HTERT RPE-1 (cell line): ENCODE measurements around the gene HMCN1.
"Not testable (repeated sequence)": the region's sequence is repeated elsewhere in the genome, so short reads cannot be mapped to it uniquely, and the experiment has no call there.

ENCODE experiments used
- in situ Hi-C: fragments of 300-500 bp; cut with MboI; formaldehyde crosslinking; loops from 4 replicates; pipeline ENCODE4 v1.14.3; 2020; ENCODE audit warnings: low sequenced_read_pairs

HMCN1 gene

DNA sequence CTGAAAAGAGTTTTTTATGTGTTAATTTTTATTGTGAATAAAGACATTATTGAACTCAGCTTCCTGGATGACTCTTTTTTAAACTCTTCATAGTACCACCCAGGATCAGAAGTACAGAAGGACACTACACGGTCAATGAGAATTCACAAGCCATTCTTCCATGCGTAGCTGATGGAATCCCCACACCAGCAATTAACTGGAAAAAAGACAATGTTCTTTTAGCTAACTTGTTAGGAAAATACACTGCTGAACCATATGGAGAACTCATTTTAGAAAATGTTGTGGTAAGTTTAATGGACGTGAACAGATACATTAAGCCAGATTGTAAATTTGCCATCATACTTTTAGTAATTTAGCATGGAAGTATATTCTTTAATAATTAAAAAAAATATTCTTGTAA is 391.3 kb downstream of the HMCN1 start:
- in situ Hi-C loops: no loop called here

DNA sequence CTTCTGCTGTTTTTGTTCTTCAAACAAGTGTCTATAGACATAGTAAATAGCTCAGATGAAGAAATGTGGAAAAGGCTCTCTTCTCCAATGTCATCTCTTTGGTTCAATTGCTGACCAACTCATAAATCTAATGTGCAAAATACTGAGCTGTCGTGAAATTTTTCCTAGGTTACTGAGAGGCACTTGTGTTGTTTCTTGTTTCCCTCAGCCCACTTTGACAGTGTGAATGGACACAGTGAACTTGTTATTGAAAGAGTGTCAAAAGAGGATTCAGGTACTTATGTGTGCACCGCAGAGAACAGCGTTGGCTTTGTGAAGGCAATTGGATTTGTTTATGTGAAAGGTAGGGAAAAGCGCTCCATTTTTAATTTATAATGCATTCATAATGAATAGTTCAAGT is 395.6 kb downstream of the HMCN1 start:
- in situ Hi-C loops: no loop called here

DNA sequence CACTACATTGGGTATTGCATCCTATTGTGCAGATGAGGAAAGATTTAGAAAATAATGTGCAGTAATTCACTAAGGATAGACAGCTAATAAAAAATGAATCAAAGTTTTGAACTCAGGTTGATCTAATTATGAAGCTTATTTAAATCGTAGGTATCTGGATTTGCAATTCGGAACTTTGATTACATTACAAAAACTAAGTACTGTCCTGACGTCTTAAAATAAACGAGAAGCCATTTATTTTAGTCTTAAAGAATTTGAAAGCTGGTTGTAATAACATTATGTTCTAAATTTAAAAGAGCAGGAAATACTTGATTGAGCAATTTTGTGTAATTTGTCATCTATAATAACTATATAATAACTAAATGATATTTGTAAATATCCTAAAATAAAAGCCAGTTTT is 404.9 kb downstream of the HMCN1 start:
- in situ Hi-C loops: no loop called here

DNA sequence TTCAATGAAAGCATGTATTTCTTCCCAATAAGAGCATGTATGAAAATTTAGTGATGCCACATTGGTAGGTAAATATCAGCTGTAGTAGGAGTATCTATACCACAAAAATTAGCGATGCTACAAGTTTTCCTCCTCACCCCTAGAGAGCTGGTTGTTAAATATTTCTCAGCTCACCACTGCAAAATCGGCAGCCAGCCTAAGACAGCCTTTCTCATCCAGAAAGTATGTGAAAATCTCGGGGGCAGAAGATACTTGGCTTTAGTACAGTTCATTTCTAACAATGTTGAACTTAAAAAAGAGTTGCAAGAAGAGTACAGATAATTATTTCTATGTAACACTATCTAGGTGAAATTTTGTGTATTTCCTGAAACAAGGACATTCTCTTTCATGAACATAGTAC is 405.5 kb downstream of the HMCN1 start:
- in situ Hi-C loops: no loop called here

DNA sequence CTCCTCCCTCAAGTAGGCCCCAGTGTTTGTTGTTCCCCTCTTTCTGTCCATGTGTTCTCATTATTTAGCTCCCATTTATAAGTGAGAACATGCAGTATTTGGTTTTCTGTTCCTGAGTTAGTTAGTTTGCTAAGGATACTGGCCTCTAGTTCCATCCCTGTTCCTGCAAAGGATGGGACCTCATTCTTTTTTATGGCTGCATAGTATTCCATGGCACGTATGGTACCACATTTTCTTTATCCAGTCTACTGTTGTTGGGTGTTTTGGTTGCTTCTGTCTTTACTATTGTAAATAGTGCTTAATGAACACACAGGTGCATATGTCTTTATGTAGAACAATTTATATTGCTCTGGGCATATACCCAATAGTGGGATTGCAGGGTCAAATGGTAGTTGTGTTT is 408.0 kb downstream of the HMCN1 start:
- in situ Hi-C loops: no loop called here

DNA sequence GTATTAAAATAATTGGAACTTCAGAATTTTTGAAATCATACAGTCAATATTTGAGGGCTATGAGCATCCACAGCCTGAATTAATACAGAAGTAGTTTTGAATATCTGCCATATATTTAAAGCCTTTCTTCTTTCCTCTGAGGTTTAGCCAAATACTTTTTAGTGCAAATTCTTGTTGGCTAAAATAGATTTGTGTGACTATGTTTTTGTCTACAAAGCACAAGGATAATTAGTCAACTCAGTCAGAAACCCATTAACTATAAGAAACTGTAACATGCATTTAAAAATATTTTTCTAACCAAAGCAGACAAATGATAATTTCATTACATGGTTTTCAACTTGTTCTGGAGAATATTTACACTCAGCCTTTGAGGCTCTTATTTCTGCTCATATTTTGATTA is 408.7 kb downstream of the HMCN1 start:
- in situ Hi-C loops: no loop called here

DNA sequence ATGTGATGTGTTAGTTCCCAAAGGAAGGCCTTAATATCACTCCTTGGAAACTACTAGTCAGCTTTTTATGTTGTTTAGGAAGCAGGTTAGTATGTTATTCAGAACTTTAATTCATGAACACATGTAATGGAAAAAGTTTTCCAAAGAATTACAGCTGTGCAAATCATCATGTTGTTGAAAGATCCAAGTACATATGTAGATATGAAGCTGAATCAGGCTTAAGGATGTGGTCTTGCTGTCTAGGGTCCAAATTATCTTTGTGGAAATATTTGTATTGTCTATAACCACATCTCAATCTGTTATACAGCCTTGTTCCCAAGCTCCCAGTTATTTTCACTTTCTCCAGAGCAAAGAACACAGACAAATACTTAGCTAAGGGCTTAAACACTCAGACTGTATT is 409.3 kb downstream of the HMCN1 start:
- in situ Hi-C loops: no loop called here

DNA sequence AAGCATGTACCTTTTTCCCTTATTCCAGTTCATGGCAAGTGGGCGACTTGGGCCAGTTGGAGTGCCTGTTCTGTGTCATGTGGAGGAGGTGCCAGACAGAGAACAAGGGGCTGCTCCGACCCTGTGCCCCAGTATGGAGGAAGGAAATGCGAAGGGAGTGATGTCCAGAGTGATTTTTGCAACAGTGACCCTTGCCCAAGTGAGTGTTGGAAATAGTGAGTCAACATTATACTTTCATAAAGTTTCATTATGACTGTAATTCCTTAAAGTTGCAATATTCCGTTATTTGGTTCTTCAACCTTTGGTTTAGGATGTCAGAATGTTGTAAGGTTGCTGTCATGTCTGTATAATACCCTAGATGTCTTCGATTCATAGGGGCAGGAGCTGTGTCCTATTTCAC is 410.3 kb downstream of the HMCN1 start:
- in situ Hi-C loops: no loop called here

DNA sequence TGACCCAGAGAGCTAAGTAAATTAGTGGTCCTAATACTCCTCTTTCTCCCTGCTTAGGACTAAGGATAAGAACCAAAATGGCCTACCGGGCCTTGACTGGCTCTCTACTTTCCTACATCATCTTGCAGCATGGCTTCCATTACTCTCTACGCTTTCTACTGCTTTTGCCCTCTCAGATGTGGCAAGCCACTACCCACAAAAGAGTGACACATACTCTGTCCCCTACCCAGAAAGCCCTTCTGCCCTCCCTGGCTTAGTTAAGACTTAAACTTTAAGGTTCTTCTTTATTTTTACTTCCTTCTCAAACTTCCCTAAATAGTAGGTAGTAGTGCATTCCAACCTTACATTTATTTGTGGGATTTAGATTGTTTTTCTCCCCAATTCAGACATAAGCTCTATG is 412.8 kb downstream of the HMCN1 start:
- in situ Hi-C loops: no loop called here

DNA sequence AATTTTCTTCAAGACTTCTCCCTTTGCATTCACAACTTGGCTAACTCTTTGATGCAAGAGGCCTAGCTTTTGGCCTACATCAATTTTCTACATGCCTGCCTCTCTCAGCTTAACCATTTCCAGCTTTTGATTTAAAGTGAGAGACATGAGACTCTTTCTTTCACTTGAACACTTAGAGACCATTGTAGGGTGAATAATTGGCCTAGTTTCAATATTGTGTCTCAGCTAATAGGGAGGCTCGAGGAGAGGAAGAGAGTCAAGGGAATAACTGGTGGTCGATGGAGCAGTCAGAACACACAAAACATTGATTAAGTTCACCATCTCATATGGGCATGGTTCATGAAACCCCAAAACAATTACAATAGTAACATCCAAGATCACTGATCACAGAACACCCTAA is 415.4 kb downstream of the HMCN1 start:
- in situ Hi-C loops: no loop called here

DNA sequence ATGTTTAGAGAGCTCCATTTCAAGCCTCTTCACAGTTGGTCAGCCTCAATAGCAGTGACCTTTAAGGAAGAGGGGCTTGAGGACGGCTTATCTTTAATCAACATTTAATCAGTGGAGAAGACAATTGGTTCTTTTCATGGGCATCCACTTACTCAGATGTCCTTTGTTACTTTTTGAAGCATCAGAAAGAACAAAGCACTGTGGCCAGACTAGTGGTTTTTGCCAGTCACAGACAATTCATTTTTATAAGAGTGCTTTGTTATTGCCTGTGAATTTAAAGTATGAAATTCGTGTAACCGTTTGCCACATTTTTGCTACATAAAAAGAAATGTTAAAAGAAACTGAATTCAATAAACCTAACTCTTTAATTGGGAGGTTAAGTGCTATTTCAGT is 418.0 kb downstream of the HMCN1 start:
- in situ Hi-C loops: no loop called here

DNA sequence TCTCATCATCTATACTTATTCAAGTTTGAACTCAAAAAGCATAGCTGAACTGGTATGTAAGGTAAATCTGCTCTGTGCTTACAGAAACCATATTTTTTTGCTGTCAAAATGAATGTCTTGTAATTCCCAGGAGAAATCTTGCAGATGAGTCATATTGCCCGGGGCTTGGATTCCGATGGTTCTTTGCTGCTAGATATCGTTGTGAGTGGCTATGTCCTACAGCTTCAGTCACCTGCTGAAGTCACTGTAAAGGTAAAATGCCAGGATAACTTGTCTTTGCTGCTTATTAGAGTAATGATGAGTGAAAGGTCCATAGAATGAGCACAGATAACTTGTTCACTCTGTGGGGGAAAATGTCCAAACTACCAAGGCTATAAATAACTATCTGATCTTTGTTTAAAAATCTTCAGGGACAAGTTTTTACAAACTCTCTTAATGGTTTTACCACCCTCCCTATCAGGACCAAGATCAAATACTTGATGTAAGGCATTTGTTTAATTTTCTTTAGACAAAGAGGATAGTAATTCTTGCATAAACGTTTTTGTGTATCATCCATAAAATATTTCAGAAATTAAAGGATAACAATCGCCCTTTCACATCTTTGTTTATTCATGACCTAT is 418.5 kb downstream of the HMCN1 start:
- in situ Hi-C loops: no loop called here

DNA sequence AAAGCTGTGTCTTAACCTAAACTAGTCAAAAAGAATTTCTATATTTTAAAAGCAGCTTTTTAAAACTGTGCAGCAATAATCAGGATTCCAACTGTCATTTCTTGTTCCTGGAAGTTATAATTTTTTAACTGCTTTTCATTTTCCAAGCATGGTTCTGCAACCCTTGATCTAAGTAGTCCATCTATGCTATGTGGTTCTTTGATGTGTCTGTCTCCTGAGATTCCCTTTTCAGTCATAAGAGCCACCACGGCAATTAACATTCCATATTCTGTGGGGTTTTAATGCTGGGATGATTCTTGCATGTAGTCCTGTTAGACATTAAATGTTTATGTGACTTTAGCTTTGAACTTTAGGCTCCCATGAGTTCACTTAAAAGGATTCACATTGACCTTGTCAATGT is 420.5 kb downstream of the HMCN1 start:
- in situ Hi-C loops: no loop called here

DNA sequence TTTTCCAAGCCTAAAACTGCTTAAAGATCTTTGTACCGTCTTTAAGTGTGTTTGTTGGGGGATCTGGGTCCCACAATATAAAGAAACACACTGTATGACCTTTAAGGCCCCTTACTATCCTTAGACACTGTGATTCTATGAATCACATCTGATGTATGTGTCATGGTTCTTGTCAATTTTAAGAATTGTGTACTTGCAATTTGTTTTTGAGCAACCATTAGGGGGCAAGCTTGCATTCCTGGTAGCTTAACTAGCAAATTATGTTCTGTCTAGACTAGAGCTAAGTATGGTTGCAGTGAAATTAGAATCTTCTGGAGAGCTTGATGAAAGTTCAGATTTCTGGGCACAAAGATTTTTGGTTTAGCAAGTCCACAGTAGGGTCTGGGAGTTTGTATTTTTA is 421.4 kb downstream of the HMCN1 start:
- in situ Hi-C loops: no loop called here

DNA sequence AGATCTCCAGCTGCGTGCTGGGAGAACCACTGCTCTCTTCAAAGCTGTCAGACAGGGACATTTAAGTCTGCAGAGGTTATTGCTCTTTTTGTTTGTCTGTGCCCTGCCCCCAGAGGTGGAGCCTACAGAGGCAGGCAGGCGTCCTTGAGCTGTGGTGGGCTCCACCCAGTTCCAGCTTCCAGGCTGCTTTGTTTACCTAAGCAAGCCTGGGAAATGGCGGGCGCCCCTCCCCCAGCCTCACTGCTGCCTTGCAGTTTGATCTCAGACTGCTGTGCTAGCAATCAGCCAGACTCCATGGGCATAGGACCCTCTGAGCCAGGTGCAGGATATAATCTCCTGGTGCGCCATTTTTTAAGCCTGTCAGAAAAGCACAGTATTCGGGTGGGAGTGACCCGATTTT is 428.7 kb downstream of the HMCN1 start:
- in situ Hi-C loops: not testable (repeated sequence)

DNA sequence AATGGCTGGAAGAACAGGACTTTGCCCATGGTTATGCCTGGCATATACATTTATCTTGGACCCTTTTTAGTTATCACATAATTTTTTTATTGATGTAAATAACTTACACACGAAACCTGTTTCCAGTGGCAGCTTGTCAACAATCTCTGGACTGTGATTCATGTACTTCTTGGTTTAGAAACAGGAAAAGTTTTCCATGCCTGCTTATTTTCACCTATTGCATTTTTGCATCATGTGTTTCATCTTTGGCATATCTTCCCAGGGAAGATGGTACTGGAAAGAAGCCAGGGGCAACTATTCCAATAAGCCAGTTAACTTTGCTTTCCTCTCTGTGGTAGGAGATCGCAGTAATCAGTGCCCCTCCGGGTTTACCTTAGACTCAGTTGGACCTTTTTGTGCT is 430.6 kb downstream of the HMCN1 start:
- in situ Hi-C loops: no loop called here

DNA sequence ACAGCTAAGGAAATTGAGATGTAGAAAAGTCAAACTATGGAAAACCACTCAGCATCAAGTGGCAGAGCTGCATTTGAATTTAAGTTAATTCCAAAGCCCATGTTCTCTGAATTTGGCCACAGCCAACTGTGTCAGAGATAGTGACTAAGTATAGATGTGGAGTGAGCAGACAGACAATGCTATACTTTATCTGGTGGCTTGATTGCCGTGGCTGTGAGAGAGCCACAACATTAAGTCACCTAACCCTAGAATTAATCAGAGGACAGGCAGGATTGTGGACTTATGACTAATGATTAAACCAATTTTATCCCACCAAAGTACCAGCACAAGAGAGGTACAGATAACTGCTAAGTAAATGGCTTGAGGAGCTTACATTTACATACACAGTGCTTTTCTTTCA is 431.1 kb downstream of the HMCN1 start:
- in situ Hi-C loops: no loop called here

DNA sequence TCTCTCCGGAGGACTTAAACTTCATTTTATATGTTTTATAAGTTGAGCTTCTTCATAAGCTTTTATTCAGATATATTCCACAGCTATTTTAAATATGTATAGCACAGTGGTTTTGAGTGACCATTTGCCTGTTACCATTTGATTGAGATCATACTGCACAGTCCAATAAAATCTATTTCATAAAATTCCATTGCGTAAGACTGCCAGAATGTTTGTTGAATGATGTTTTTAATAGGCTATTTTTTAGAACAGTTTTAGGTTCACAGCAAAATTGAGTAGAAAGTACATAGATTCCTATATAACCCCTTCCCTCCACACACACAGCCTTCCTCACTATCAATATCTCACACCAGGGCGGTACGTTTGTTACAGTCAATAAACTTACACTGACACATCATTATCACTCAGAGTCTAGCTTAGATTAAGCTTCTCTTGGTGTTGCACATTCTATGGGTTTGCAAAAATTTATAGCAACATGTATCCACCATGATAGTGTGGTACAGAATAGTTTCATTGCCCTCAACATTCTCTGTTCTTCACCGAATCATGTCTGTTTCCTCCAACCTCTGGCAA is 433.0 kb downstream of the HMCN1 start:
- in situ Hi-C loops: no loop called here

DNA sequence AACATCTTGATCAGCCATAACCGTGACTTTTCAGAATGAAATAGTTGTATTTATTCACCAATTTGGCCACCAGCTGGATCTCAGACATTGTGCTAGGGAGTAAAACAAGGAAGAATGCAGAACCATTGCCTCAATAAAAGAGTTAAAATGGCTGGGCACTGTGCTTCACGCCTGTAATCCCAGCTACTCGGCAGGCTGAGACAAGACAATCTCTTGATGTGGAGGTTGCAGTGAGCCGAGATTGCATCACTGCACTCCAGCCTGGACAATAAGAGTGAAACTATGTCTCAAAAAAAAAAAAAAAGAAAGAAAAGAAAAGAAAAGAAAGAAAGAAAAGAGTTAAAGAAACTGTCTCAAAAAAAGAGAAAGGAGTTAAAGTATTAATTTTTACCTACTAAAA is 441.4 kb downstream of the HMCN1 start:
- in situ Hi-C loops: no loop called here

DNA sequence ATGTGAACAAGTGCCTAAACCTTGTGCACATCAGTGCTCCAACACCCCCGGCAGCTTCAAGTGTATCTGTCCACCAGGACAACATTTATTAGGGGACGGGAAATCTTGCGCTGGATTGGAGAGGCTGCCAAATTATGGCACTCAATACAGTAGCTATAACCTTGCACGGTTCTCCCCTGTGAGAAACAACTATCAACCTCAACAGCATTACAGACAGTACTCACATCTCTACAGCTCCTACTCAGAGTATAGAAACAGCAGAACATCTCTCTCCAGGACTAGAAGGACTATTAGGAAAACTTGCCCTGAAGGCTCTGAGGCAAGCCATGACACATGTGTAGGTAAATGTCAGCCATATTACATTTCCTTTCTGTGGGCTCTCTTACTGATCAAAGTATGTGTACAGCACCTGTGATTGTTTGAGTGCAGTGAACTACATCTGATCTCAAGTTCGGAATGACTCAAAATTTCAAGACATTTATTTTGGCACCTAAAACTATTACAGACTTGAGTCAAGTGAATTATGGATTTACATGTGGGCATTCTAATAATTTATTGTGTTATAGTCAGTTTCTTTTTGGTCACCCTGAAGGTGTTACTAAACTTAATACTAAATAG is 444.3 kb downstream of the HMCN1 start:
- in situ Hi-C loops: no loop called here

DNA sequence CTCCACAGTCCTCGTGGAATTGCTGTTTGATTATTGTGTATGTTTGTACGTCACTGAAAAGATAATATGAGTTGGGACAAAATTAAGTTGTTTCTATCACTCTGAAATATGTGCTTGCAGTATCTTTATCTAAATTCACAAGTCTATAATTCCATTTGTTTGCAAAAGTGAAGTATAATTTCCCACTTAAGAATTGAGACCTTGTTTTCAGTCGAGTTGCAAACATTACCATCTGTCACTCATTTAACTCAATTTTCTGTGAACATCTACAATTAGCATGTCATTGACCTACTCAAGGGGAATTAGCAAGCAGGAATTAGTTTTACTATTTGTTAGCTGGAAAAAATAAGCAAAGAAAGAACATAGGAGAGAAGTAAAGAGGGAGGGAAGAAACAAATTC is 445.0 kb downstream of the HMCN1 start:
- in situ Hi-C loops: no loop called here

DNA sequence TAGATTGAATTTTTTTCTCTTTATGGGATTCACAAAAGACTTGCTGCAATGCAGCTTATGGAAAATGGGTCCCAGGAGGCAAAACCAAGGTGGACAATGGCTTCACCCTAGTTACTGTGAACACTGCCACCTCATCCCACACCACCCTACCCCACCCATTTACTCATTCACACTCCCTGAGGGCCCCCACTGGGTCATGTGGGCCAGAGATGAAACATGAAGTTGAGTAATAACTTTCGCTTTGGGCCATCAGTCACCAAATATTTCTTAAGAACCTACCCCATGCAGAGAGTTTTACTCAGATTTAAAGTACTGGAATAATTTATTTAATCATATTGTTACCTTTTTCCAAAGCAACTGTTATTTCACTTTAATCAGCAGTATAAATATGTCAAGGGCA is 449.0 kb downstream of the HMCN1 start:
- in situ Hi-C loops: no loop called here
